ENCODE data around the gene PTPN2.

PTPN2 gene

GRCh38 chr18:12883372-12883683, 709 bp downstream of the PTPN2 start:
- ChIA-PET CTCF (interaction anchor here (0.6 to 1.2 kb wide), 2 partner anchors 21 to 145 kb away, joined by 3 read pairs; no protein-coding TSS in a partner anchor), POLR2A (interaction anchor here (0.6 to 2.1 kb wide), 58 partner anchors 8 to 1033 kb away, joined by 3 to 32 read pairs (median 5); partner anchors contain the start of genes AFG3L2, CEP192, CEP76 and PRELID3A)
- Histone ChIP-seq H3K27ac (ENCODE audit: extremely low read depth, low read depth, low read length) (peak overlapping the region; percentile 95), H3K9me3 (ENCODE audit: control insufficient read depth, insufficient read depth, low read depth, low read length) (no peaks in the 10 kb centered on the region), H3K36me3 (ENCODE audit: control insufficient read depth in 2 of 2, insufficient read depth in 1 of 2, low read length in 2 of 2) (no peaks in the 10 kb centered on the region), H3K4me3 (ENCODE audit: low read depth, low read length) (peak overlapping the region; percentile 84), H3K4me1 (ENCODE audit: control insufficient read depth, insufficient read depth, low read length) (peaks cover 18% of the 10 kb centered on the region)
- no peak for TF ChIP-seq ZNF830 (tag by site-specific recombination; IDR thresholded peaks at IDR 0.05; ENCODE audit: low read depth)
- TF ChIP-seq ZSCAN30 (tag by site-specific recombination; IDR thresholded peaks at IDR 0.05), result 0 out of 2 replicates have a peak, but pooled peaks have one; percentile 16
- no peak for TF ChIP-seq ZNF585B (tag by site-specific recombination; IDR thresholded peaks at IDR 0.05)
- 0 out of 2 replicates have a peak, but pooled peaks have one; percentile 11 for TF ChIP-seq ZNF596 (tag by site-specific recombination; IDR thresholded peaks at IDR 0.05)
- TF ChIP-seq ZNF335 (tag by site-specific recombination; conservative IDR thresholded peaks at IDR 0.05), result 0 out of 2 replicates have a peak, but pooled peaks have one; percentile 47

GRCh38 chr18:12882453-12883371, 1.3 kb downstream of the PTPN2 start:
- CTCF ChIA-PET, result interaction anchor here (0.6 to 1.8 kb wide), 5 partner anchors 11 to 1204 kb away, joined by 3 to 13 read pairs (median 3); no protein-coding TSS in a partner anchor
- H3K4me3 ChIP-seq (ENCODE audit: low read depth, low read length), result peak overlapping the region; percentile 84
- peaks cover 18% of the 10 kb centered on the region for H3K4me1 ChIP-seq (ENCODE audit: control insufficient read depth, insufficient read depth, low read length)
- POLR2A ChIA-PET, result interaction anchor here (0.6 to 2.1 kb wide), 54 partner anchors 7 to 1032 kb away, joined by 3 to 32 read pairs (median 6); partner anchors contain the start of genes AFG3L2, CEP192, CEP76 and PRELID3A
- TF ChIP-seq PRDM1 (tag by site-specific recombination; IDR thresholded peaks at IDR 0.05) (peak; percentile 93), BCL11B (tag by site-specific recombination; IDR thresholded peaks at IDR 0.05; ENCODE audit: low read depth) (no peak), ZNF335 (tag by site-specific recombination; conservative IDR thresholded peaks at IDR 0.05) (peak; percentile 40)
- H3K27ac ChIP-seq (ENCODE audit: extremely low read depth, low read depth, low read length), result peak overlapping the region; percentile 95
- H3K9me3 ChIP-seq (ENCODE audit: control insufficient read depth, insufficient read depth, low read depth, low read length), result no peaks in the 10 kb centered on the region
- H3K36me3 ChIP-seq (ENCODE audit: control insufficient read depth in 2 of 2, insufficient read depth in 1 of 2, low read length in 2 of 2), result no peaks in the 10 kb centered on the region

- no peak overlapping the region; the same call in 1 of the 2 replicates for H3K27ac ChIP-seq (ENCODE audit: extremely low read depth, low read depth, low read length)
- no peak overlapping the region for H3K4me3 ChIP-seq (ENCODE audit: low read depth, low read length)
- no peaks in the 10 kb centered on the region for H3K36me3 ChIP-seq (ENCODE audit: control insufficient read depth in 2 of 2, insufficient read depth in 1 of 2, low read length in 2 of 2)
- peaks cover 20% of the 10 kb centered on the region for H3K4me1 ChIP-seq (ENCODE audit: control insufficient read depth, insufficient read depth, low read length)
- POLR2A ChIA-PET, result no interaction called here
- CTCF ChIA-PET, result interaction anchor here (0.9 to 1.7 kb wide), 4 partner anchors 9 to 153 kb away, joined by 3 to 8 read pairs (median 5); no protein-coding TSS in a partner anchor
- H3K9me3 ChIP-seq (ENCODE audit: control insufficient read depth, insufficient read depth, low read depth, low read length), result no peaks in the 10 kb centered on the region
- TF ChIP-seq ZNF37A (tag by site-specific recombination; IDR thresholded peaks at IDR 0.05) (no peak), ZNF629 (tag by site-specific recombination; IDR thresholded peaks at IDR 0.05) (no peak), FEZF1 (tag by site-specific recombination; IDR thresholded peaks at IDR 0.05) (no peak), ZNF133 (tag by site-specific recombination; IDR thresholded peaks at IDR 0.05) (no peak), ZNF777 (tag by site-specific recombination; IDR thresholded peaks at IDR 0.05; ENCODE audit: borderline replicate concordance) (no peak), ZXDB (tag by site-specific recombination; IDR thresholded peaks at IDR 0.05) (no peak), PRDM2 (tag by site-specific recombination; IDR thresholded peaks at IDR 0.05; ENCODE audit: borderline replicate concordance) (no peak), ZBTB21 (tag by site-specific recombination; IDR thresholded peaks at IDR 0.05) (no peak), ZNF23 (tag by site-specific recombination; IDR thresholded peaks at IDR 0.05; ENCODE audit: borderline replicate concordance) (no peak), ZNF239 (tag by site-specific recombination; IDR thresholded peaks at IDR 0.05) (no peak)
Observed at GRCh38 chr18:12880541-12880910, 3.5 kb downstream of the PTPN2 start.
